ENCODE data around the gene PRRC1.

DNA sequence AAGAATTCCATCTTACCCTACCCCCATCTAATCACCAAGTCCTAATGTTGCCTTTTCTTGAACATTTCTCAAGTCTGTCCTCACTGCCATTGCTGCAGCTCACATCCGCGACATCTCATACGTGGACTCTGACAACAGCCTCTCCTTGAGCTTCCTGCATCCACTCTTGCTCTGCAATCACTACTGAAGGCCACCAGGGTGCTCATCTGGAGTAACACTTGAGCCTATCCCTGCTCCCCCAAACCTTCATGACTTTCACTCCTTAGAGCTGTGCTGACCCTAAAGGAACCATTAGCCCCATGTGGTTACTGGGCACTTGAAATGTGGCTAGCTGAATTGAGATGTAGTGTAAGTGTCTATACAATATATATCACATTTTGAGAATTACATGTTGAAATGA, 85.0 kb downstream of the PRRC1 start:
- TF ChIP-seq EZH2 (IDR thresholded peaks at IDR 0.05; ENCODE audit: borderline replicate concordance) (no peak), CTCF (IDR thresholded peaks at IDR 0.05; ENCODE audit: poor library complexity) (no peak)

All from hepatocyte (in vitro differentiated cells).